KBM-7 (cell line): ENCODE results near the gene MEX3A.
A peak's percentile ranks its signal among the peaks of the same experiment; 100 is the strongest.
"Not testable (repeated sequence)": the region's sequence is repeated elsewhere in the genome, so short reads cannot be mapped to it uniquely, and the experiment has no call there.

ENCODE experiments used
- DNase-seq: peaks from one replicate; pipeline ENCODE4 v3.0.0-alpha.2; 2015
- in situ Hi-C: fragments of 300-500 bp; cut with MboI; formaldehyde crosslinking; loops from 2 replicates; pipeline ENCODE4 v1.14.3; 2020; ENCODE audit warnings: low sequenced_read_pairs, low pct_unique_long_range_greater_than_20kb, mixed read lengths

MEX3A gene

DNA sequence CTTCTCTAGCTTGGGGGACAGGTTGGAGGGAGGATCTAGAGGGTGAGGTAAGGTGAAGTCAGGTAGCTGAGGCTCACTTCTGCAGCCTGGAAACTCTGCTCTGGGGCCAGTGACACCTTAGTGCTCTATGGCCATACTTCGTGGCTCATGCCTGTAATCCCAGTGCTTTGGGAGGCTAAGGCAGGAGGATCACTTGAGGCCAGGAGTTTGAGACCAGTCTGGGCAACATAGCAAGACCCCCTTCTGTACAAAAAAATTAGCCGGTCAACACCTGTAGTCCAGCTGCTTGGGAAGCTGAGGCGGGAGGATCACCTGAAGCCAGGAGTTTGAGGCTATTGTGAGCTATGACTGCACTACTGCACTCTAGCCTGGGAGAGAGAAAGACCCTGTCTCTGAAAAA is 38.1 kb upstream of the MEX3A start:
- in situ Hi-C loops: no loop called here
- no peak for DNase-seq

DNA sequence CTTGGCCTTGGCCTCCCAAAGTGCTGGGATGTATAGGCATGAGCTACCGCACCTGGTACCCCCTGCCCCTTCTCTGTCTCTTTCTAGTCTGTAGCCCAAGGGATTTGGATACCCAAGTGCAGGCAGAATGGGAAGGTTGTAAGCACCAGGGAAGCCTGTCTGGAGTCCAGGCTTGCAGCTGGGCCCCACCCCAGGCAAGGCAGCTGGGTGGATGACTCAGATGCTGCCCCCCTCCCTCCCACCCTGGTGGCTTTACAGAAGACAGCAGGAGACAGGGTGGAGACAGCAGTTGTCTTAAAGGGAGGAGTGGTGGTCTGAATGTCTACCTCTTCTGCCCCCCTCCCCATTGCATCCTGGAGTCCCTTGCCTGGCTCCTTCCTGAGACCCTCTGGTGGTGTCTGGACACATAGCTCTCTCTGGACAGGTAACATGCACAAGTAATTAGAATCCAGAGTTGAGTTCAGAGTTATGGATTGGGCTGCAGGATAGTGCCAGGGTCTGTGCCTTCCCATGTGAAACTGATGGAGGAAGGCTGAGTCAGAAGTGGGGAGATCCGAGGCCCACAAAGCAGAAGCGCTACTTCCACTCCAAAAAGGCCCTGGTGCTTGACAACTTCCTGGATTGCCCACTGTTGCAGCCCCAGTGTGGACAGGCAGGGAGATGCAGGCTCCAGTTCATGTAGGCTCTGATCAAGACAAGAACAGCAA is 37.4 kb upstream of the MEX3A start:
- DNase-seq: peak; percentile 65
- in situ Hi-C loops: no loop called here

DNA sequence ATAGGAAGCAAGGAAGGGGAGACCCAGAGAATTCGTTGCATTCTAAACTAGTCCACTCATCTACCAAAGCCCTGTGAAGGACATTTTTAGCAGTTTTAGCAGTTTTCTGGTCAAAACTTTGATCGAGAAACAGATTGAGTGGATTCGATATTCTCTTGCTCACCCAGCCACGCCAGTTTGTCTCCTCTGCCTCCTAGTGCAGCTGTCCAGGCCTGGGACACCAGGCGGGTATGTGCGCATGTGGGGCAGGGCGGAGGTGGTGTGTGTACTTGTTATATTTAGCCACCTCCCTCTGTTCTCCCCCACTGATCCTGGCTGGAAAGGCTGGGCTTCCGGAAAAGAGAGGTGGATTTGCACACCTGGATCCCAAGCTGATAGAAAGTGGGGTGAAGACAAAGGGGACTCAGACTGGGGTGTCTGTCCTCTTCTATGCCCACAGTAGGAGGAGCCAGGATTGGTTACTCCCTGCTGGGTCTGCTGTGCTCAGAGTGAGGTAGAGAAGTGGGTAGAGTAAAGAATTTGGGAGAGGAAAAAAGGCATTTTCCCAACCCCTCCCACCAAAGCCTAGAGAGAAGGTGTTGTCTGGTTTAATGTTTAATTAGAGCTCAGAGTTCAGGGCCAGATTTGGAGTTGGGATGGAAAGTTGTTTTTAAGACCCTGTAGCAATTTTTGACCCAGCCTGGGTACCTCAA is 36.1 kb upstream of the MEX3A start:
- DNase-seq: no peak
- in situ Hi-C loops: no loop called here

DNA sequence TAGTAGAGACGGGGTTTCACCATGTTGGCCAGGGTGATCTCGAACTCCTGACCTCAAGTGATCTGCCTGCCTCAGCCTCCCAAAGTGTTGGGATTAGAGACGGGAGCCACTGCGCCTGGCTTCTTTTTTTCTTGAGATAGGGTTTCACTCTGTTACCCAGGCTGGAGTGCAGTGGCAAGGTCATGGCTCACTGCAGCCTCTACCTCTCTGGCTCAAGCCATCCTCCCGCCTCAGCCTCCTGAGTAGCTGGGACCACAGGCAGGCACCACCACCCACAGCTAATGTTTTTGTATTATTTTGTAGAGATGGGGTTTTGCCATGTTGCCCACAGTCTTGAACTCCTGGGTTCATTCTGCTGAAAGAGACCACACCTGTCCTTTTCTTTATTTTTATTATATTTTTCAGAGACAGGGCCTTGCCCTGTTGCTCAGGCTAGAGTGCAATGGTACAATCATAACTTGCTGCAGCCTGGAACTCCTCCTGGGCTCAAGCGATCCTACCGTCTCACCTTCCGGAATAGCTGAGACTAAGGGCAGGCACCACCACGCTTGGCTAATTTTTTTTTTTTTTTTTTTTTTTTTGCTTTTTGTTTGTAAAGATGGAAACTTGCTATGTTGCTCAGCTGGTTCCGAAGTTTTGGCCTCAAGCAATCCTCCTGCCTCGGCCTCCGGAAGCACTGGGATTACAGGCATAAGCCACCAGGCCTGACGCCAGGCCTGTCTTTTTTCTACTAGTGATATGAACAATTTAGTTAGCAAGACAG is 35.3 kb upstream of the MEX3A start:
- in situ Hi-C loops: no loop called here
- DNase-seq: no peak

DNA sequence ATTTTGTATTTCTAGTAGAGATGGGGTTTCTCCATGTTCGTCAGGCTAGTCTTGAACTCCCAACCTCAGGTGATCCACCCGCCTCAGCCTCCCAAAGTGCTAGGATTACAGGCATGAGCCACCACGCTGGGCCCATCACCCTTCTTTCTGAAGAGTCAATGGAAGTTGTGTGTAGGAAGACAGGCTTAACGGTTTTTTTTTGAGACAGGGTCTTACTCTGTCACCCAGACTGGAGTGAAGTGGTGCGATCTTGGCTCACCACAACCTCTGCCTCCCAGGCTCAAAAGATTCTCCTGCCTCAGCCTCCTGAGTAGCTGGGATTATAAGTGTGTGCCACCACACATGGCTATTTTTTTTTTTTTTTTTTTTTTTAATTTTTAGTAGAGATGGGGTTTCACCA is 34.5 kb upstream of the MEX3A start:
- in situ Hi-C loops, DNase-seq: not testable (repeated sequence)

DNA sequence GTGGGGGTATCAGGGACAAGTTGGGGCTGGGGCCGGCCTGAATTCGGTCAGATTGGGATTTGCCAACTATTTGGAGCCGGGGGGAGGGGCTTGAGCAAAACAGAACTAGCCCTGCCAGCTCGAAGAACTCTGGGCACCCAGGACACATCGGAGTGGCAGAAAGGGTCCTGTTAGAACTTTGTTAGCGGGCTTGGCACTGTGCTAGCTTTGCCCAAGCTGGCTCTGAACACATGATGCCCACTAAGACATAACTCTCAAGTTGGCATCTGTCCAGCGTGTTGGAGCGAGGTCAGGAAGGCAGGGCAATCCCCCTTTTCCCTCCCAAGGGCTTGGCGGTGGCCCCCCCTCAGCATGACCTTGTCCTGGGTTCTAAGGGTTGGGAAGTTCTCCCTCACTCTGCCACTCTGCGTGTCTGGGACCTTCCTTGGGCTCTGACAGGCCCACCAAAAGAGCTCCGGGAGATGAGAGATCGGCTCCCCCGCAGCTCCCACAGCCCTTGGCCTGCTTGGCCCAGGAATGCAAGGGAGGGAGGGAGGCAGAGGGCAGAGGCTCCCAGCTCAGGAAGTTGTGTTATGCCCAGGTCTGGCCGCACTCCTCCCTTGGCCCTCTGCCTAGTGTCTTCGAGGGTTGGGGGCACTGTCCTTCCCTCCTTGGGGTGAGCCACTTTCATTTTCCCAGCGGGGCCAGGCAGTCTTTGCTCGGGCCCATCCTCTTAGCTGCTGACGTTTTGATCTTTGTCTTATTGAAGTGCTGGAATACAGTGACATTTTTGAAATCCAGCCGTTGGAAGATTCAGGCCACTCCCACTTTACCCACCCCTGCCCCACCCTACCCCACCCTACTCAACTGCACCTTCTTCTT is 33.5 kb upstream of the MEX3A start:
- DNase-seq: peak; percentile 61
- in situ Hi-C loops: no loop called here

DNA sequence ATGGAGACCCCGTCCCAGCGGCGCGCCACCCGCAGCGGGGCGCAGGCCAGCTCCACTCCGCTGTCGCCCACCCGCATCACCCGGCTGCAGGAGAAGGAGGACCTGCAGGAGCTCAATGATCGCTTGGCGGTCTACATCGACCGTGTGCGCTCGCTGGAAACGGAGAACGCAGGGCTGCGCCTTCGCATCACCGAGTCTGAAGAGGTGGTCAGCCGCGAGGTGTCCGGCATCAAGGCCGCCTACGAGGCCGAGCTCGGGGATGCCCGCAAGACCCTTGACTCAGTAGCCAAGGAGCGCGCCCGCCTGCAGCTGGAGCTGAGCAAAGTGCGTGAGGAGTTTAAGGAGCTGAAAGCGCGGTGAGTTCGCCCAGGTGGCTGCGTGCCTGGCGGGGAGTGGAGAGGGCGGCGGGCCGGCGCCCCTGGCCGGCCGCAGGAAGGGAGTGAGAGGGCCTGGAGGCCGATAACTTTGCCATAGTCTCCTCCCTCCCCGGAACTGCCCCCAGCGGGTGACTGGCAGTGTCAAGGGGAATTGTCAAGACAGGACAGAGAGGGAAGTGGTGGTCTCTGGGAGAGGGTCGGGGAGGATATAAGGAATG is 32.8 kb upstream of the MEX3A start:
- no peak for DNase-seq
- in situ Hi-C loops: no loop called here

DNA sequence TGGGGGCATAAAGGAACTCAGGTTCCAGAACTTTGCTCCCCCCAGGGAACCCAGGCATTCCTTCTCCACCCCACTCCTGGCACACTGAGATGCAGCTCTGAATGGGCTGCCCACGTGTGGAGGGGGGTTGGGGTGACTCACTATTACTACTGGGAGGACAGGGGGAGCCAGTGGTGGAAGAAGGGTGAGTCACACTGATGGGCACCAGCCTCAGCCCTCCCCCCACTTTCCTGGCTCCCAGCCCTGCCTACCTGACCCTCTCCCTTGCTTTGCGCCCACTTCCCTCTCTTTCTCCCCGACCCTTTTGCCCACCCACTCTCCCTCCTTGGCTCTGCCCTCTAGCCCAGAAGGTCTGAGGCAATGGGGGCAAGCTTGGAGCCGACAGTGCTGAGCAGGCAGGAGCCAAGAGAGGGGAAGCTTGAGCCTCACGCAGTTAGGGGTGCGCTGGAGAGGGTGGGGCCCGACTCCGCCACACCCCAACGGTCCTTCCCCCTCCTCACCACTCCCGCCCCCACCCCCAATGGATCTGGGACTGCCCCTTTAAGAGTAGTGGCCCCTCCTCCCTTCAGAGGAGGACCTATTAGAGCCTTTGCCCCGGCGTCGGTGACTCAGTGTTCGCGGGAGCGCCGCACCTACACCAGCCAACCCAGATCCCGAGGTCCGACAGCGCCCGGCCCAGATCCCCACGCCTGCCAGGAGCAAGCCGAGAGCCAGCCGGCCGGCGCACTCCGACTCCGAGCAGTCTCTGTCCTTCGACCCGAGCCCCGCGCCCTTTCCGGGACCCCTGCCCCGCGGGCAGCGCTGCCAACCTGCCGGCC is 32.0 kb upstream of the MEX3A start, which contains the start of gene LMNA:
TSS of gene LMNA (plus strand) at position 611 of the 818 bp plus-strand sequence. CDS start 208 bp downstream, outside the sequence.
- in situ Hi-C loops: no loop called here
- peak; percentile 67 for DNase-seq

DNA sequence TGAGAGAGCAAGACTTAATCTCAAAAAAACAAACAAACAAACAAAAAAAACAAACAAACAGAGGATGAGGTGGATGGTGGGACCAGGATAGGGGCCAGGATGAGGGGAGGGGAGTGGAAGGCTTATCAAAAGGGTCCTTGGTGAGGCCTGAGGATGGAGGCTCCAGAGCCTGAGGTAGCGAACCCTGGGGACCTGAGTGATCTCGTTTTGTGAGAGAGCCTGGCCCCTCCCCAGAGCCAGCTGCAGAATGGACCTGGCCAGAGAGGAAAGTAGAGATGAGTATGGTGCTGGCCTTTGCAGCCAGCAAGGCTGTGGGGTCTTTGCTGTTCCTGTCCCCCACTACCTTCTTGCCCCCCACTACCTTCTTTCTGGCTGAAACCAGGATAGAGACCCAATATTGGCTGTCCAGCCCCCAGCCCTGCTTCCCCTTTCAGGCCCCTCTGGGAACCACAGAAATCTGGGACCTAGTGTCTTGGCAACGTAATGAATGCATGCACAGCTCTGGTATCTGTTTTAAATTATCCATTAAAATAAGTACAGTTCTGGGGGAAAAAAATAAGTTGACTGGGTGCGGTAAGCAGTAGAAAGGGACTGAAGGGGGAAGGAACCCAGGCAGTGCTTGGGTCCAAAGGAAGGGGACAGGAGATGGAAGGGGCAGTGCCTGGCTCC is 31.2 kb upstream of the MEX3A start:
- no peak for DNase-seq
- in situ Hi-C loops: no loop called here

DNA sequence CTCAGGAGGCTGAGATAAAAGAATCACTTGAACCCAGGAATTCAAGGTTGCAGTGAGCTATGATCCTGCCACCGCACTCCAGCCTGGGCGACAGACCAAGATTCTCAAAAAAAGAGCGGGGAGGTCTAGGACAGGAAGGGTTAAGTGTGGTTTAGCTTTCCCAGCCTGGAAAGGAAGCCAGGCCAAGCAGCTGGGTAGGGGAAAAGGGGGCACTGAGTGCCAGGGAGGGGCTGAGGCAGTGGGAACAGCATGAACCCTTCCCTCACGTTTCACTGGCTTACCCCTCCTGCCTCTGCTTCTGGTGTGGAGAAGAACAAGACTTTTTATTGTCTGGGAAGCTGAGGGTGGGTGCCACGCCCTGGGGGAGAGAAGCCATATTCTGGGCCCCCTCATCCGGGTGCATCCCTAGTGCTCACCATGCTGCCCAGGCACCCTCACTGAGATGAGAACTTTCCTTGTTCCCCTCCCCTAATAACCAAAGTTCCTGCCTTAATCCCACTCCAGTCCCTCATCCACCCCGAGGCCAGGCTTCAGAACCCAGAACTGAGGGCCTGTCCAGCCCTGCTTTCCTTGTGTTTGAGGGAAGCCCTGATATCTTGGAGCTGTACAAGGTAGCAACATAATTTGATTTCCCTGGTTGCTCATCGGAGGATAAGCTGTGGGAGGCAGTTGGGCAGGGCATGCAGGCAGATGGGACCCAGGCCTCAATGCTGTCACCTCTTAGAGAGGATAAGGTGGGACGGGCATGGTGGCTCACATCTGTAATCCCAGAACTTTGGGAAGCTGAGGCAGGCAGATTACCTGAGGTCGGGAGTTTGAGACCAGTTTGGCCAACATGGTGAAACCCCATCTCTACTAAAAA is 30.2 kb upstream of the MEX3A start:
- DNase-seq: no peak
- in situ Hi-C loops: no loop called here

DNA sequence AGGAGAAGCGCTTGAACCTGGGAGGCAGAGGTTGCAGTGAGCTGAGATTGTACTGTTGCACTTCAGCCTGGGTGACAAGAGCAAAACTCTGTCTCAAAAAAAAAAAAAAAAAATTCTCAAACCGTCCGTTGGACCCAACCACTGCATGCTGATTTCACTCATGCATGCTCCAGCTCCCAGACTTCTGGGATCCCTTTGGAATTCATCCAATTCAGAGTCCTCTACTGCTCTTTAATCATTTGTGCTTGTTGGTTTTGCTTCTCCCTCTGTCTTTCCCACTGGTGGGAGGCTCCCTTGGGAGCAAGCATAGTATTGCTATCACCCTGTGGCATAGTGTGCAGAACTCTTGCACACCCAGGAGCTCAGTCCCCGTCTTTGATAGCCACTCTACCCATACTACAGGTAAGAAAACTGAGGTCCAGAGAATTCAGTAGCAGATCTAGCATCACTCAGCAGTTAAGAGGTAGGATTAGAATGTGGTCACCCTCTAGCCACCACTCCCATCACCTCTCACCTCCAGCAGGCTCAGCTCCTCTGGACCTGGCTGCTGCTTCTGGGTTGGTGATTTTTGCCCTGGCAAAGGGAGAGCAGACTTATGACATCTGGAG is 29.2 kb upstream of the MEX3A start:
- in situ Hi-C loops: no loop called here
- DNase-seq: no peak

DNA sequence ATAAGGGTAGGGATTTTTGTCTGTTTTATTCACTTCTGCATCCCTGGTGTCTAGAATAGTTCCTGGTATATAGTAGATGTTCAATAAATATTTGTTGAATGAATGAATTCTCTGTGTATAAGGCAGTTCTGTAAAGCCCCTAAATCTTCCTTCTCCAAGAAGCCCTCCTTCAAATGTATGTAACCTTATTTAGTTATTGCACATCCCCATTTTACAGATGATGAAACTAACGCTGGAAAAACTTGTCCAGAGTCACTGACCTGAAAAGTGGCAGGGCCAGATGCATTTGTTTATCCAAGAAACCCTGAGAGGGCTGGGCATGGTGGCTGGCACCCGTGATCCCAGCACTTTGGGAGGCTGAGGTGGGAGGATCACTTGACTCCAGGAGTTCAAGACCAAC is 28.0 kb upstream of the MEX3A start:
- no peak for DNase-seq
- in situ Hi-C loops: no loop called here

DNA sequence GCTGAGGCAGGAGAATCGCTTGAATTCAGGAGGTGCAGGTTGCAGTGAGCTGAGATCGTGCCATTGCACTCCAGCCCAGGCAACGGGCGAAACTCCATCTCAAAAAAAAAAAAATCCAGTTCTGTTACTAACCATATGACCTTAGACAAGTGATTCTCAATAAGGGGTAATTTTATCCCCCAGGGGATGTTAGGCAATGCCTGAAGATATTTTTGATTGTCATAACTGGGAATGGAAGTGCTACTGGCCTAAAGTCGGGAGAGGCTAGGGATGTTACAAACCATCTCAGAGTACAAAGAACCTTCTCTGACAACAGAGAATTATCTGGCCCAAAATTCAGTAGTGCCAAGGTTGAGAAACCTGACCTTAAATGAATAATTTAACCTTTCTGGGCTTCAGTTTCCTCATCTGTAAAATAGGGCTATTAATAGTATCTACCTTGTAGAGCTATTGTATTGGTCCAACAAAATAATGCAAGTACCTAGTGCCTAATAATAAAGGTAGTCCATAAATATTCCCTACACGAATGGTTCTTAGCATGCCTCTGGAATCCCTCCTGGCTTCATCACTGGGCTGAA is 26.5 kb upstream of the MEX3A start:
- DNase-seq: no peak
- in situ Hi-C loops: no loop called here

DNA sequence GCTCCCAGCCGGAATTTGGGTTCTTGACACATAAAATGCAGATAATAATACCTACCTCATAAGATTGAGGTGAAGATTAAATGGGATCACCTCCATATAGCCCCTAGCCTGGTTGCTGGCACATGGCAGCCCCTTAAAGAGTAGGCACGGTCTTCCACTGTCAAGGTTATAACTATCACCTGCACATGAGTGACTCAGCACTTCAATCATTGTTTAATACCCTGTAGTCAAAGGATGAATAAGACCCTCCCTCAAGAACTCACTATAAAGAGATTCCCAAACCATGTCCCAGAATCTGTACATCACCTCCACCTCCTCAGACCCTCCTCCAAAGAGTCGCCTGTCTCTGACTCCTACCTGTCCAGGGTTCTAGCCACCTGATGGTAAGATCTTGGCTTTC is 25.8 kb upstream of the MEX3A start:
- in situ Hi-C loops: no loop called here
- DNase-seq: no peak

DNA sequence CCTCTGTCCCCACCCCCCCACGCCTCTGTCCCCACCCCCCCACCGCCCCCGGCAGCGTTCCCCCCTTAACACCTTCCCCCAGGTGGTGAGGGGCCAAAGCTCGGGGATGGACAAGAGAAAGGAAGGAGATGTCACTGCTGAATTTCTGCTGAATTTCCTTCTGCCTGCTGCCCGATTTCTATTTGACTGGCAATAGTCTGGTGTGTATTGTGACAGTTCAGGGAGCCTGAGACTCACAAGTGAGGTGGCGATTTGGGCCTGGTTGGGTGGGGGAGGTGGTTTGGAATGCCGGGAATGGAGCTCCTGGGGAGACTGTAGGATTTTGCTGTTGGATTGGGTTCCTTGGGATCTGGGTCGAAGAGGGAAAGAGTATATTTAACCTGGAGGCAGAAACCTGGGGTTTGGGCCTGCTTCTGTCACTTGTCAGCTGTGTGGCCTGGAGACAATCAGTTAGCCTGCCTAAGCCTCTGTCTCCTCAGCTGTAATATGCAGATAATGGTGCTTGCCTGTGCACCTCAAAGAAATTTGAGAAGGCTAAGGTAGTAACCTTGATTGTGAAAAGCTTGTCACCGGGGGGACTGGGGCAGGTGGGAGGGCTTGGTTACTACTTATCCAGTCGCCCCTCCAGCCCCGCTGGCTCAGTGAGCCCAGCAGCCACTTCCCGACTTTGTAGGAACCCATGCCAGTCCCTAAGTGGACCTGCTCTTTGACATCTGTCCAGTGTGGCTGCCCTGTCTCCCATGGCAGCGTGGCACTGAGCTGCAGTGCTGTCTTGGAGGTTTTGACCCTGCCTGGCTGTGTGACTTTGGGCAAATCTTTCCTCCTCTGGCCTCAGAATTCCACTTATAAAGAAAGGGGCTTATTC is 24.6 kb upstream of the MEX3A start:
- DNase-seq: no peak
- in situ Hi-C loops: no loop called here
